DND-41 (cell line): ENCODE results near the gene LRRC37A3.

Experiments used
- EZH2 ChIP-seq: IDR thresholded peaks from 3 replicates; pipeline ENCODE4 v1.6.1; 2012; ENCODE audit warnings: borderline replicate concordance, low read depth, mild to moderate bottlenecking, moderate library complexity, low read length, inconsistent platforms; ENCODE audit not compliant: severe bottlenecking
- TF ChIP-seq, protein P1 (sequence below): IDR thresholded peaks from 2 replicates; pipeline ENCODE4 v1.5.1; 2012; ENCODE audit warnings: borderline replicate concordance, low read length, moderate library complexity, mild to moderate bottlenecking; ENCODE audit not compliant: poor library complexity, severe bottlenecking; ENCODE audit errors: extremely low read depth

DNA sequence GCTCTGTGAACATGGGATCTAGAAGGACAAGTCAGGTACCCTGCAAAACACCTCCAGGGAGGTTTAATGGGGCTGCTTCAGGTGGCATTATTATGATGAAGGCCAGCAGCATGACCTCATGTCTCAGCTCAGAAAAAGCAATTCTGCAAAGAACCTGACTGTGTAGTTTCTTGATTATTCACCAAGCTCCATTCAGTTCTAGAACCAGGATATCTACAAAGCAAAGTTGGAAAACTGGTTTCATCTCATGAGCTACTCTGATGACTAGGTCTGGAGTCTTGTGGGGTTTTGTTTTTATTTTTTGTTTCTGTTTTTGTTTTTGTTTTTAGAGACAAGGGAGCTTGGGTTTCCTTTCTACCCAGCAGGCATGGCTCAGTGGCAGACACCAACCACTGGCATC is 19.0 kb upstream of the LRRC37A3 start:
- TF ChIP-seq, protein P1, sequence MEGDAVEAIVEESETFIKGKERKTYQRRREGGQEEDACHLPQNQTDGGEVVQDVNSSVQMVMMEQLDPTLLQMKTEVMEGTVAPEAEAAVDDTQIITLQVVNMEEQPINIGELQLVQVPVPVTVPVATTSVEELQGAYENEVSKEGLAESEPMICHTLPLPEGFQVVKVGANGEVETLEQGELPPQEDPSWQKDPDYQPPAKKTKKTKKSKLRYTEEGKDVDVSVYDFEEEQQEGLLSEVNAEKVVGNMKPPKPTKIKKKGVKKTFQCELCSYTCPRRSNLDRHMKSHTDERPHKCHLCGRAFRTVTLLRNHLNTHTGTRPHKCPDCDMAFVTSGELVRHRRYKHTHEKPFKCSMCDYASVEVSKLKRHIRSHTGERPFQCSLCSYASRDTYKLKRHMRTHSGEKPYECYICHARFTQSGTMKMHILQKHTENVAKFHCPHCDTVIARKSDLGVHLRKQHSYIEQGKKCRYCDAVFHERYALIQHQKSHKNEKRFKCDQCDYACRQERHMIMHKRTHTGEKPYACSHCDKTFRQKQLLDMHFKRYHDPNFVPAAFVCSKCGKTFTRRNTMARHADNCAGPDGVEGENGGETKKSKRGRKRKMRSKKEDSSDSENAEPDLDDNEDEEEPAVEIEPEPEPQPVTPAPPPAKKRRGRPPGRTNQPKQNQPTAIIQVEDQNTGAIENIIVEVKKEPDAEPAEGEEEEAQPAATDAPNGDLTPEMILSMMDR = no peak
- no peak for TF ChIP-seq EZH2
